ENCODE measurements around the gene ID2.

The ID2 gene

DNA sequence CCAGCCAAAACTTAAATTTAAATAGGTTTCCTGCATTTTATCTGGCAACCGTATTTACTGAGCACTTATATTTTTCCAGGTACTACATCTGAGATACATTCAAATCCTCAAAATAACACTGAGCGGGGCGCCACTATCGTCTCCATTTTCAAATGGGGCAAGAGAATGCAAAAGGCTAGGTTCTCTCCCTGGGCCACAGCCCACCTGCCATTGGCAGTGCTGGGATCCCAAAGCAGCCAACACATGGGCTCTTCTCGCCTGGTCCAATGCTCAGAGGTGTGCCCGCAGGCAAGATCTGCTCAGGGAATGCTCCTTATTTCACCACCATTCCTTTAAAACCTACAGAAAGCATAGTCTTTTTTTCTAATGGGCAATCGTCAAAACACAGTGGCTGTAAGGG, 11.3 kb upstream of the ID2 start:
- no peak for DNase-seq (ENCODE audit: low spot score)

- no peak for DNase-seq (ENCODE audit: low spot score)
Observed at GRCh38 chr2:8671176-8671575, 10.7 kb upstream of the ID2 start.

DNA sequence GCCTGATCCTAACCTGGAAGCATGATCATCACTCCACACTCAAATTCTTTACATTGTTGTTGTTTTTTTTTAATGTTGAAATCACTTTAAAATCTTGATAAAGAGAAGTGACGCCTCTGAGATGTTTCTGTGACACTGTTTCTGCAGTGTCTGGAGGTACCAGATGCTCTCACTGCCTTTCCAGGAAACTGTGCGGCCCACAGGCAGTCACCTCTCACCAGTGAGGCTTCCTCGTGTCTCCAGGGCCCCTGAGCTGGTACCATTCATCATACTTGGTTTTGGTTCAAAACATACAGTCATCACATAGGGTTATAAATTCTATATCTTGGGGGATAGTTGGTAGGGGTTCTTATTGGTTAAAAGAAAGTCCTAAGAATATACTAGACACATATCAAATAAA, 10.1 kb upstream of the ID2 start:
- DNase-seq (ENCODE audit: low spot score) = no peak

DNA sequence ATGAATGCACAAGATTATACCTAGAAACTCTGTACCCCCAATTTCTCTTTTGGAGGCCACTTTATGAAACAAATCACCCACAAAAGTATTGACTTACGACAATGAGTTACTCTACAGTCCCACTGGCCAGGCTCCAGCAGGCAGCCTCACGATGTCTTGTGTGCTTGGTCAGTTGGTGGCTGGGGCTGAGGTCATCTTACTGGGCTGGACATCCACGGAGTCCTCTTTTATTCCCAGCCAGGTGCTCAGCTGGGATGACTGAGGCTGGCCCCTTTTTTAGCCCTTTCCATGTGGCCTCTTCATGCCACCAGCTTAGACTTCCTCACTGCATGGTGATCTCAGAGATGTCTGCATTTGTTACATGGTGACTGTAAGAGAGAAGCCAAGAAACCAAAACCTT, 8.9 kb upstream of the ID2 start:
- no peak for DNase-seq (ENCODE audit: low spot score)

- DNase-seq (ENCODE audit: low spot score) = no peak
Observed at GRCh38 chr2:8673381-8673780, 8.5 kb upstream of the ID2 start.

DNA sequence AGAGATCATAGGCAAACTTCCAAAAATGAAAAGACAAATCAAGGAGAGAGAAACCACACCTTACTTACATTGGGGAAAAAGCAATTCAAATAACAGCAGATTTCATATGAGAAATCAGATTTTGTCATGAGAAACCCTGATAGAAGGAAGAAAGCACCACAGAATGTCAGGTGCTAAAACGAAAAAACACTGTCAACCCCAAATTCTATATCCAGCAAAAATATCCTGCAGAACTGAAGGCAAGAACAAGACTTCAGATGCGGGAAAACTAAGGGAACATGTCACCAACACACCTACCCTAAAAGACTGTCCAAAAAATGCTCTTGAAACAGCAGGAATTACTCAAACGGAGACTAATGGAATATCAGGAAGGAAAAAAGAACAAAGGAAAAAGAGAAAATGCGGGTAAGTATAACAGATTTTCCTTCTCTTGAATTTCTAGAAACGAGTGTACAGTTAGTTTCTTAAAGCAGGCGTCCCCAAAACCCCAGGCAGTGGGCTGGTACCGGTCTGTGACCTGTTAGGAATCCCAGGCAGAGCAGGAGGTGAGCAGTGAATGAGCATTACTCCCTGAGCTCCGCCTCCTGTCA, 7.3 kb upstream of the ID2 start:
- DNase-seq (ENCODE audit: low spot score) = no peak

DNA sequence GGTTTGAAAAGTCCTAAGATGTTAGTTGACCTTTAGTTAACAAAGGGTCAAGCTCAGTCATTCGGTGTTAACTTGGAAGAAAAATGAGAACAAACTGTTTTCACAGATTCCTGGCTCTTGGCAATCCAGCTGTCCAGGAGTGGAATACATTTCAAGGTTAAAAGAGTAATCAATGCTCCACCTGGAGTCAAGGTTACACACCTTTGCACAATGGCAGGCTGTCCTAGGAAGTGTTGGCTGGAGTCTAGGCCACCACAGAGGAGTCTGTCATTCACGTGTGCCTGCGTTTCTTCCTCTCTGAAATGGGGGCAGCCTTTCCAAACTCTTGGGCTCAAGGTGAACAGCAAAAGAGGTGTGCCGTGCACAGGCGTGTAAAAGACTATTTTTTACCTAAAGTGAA, 6.3 kb upstream of the ID2 start:
- no peak for DNase-seq (ENCODE audit: low spot score)

- DNase-seq (ENCODE audit: low spot score) = no peak
Observed at GRCh38 chr2:8676191-8676920, 5.5 kb upstream of the ID2 start.

DNA sequence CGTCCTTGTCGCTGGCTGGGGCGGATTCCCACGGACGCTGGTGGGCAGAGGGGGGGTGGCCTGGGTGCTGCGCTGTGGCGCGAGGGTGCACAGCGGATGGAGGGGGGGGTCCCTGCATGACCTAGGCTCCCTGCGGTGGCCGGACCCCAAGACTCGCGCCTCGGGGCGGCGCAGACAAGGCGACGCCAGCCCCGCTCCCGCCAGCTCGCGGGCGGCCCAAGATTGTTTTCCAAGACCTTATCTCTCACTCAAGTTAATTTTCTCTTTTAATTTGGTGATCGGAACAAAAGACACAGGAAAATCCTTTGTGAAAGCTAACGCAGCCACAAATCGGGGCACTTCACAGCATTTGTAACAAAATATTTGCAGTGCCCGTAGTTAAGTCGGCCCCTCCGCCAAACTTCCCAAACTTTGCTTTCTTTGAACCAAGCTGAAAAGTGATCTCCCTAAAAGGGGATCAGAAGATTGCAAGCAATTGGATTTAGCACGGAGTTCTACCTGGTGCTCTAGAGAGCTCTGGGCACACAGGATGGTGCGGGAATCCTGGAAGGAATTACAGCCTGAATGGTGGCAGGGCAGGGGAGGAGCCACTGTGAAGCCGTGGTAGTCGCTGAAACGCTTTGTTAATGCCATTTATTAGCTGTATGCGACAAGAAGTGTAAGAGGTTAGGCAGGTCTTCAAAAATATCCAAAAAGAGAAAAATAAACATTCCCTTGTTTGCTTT, 4.8 kb upstream of the ID2 start:
- no peak for DNase-seq (ENCODE audit: low spot score)

GRCh38 chr2:8677646-8678592, 3.9 kb upstream of the ID2 start:
- DNase-seq (ENCODE audit: low spot score) = peak; percentile 39

- DNase-seq (ENCODE audit: low spot score) = peak; percentile 85
Observed at GRCh38 chr2:8678731-8679566, 2.9 kb upstream of the ID2 start.

DNA sequence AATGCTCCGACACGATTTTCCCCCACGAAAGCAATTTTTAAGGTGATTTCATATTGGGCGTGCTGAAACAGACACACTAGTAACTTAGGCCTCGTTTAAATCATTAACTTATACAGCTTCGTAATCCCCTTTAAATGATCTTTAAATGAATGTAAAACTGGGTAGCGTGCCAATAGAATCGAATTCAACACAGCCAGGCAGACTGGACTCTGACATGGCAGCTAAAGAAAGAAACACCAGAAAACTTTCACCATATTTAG, 2.4 kb upstream of the ID2 start:
- no peak for DNase-seq (ENCODE audit: low spot score)

DNA sequence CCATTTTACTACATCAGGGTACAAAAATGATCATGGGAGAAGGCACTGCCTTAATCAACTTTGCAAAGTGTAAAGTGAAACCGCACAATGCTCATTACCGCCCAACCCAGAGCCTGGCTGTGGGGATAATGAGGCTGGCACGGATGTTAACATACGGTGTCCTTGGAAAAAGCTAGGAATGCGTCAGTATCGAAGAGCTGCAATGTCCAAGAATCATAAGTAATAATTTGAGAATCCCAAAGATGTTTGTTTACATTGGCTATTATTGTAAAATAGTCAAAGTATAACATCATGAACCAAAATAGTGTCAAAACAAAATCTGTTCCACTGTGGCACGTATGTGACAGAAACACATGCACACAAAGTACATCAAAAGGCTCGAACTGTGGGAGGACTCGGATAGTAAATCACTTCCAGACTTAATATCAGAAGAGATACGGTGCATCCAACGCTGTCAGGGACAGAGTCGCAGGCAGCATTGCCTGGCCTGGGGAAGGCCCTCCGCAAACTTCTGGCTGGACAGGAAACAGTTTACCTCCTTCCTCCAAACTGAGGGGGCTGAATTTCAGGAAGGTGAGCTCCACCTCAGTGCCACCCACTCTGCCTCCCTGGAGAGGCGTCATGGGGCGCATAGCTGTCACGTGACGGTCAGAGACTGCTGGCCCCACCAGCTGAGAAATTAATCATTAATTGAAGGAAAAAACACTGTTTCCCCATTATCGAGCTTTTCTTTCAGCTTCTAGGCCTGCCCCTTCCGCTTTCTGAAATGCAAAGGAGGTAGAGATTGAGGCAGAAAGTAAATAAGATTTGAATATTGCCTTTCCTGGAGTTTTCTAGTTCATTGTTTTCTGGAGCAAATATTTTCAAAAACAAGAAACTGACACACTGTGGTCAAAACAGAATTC, 1.8 kb upstream of the ID2 start:
- no peak for DNase-seq (ENCODE audit: low spot score)

GRCh38 chr2:8680822-8681760, 765 bp upstream of the ID2 start:
- peak; percentile 68 for DNase-seq (ENCODE audit: low spot score)

GRCh38 chr2:8682719-8683667, 1.1 kb downstream of the ID2 start:
- DNase-seq (ENCODE audit: low spot score) = peak; percentile 52

- peak; percentile 43 for DNase-seq (ENCODE audit: low spot score)
Observed at GRCh38 chr2:8684540-8684877, 2.7 kb downstream of the ID2 start.

GRCh38 chr2:8684878-8685696, 3.2 kb downstream of the ID2 start:
- peak; percentile 32 for DNase-seq (ENCODE audit: low spot score)

Measured in CD4-positive, alpha-beta T cell treated with Interleukin-2 at 100 ng/mL for 4 hours (primary cell).